GM13976 (cell line): ENCODE data around the gene KLHL25.

Source experiments
- DNase-seq: peaks from one replicate; pipeline ENCODE4 v3.0.0; 2012; ENCODE audit warnings: low spot score
- CTCF ChIP-seq: IDR thresholded peaks from 2 replicates; pipeline ENCODE4 v1.5.1; 2012; ENCODE audit warnings: borderline replicate concordance, mild to moderate bottlenecking; ENCODE audit not compliant: insufficient read depth; ENCODE audit errors: extremely low read depth, missing control alignments, control extremely low read depth
- in situ Hi-C: fragments of 300-500 bp; cut with MboI; formaldehyde crosslinking; loops from one replicate; pipeline ENCODE4 v1.12.0; 2022; ENCODE audit warnings: low sequenced_read_pairs, mixed read lengths, inconsistent platforms; ENCODE audit not compliant: unreplicated experiment

Gene KLHL25

GRCh38 chr15:85771271-85771670, 23.5 kb downstream of the KLHL25 start:
- TF ChIP-seq CTCF: no peak
- in situ Hi-C loops: no loop called here
- DNase-seq: no peak

- TF ChIP-seq CTCF: no peak
- DNase-seq: no peak
- in situ Hi-C loops: no loop called here
Observed at GRCh38 chr15:85770096-85771041, 24.4 kb downstream of the KLHL25 start.

GRCh38 chr15:85769182-85769900, 25.4 kb downstream of the KLHL25 start:
- in situ Hi-C loops: no loop called here
- no peak for TF ChIP-seq CTCF
- no peak for DNase-seq

GRCh38 chr15:85768595-85769168, 26.0 kb downstream of the KLHL25 start:
- in situ Hi-C loops: no loop called here
- TF ChIP-seq CTCF: no peak
- DNase-seq: no peak

- DNase-seq: no peak
- TF ChIP-seq CTCF: no peak
- in situ Hi-C loops: no loop called here
Observed at GRCh38 chr15:85767785-85768529, 26.8 kb downstream of the KLHL25 start.

GRCh38 chr15:85766001-85766831, 28.5 kb downstream of the KLHL25 start:
- DNase-seq: no peak
- in situ Hi-C loops: no loop called here
- TF ChIP-seq CTCF: no peak
